Neuronal stem cell (in vitro differentiated cells): ENCODE data around the gene C12orf50.

Experiments used
- DNase-seq: peaks from one replicate; pipeline ENCODE4 v3.0.0-alpha.2; 2013; ENCODE audit warnings: low spot score
- H2AFZ ChIP-seq: one replicate; pipeline ENCODE4 v1.6.1; 2013; ENCODE audit warnings: mild to moderate bottlenecking, low read length, inconsistent platforms
- H2AK5ac ChIP-seq: 2 replicates; pipeline ENCODE4 v1.6.1; 2013; ENCODE audit warnings: low read depth, mild to moderate bottlenecking, inconsistent platforms, low read length, moderate library complexity, mixed read lengths
- H2BK120ac ChIP-seq: 2 replicates; pipeline ENCODE4 v1.6.1; 2013; ENCODE audit warnings: low read depth, mild to moderate bottlenecking, inconsistent platforms, low read length, moderate library complexity, mixed read lengths
- H2BK12ac ChIP-seq: one replicate; pipeline ENCODE4 v1.6.1; 2013; ENCODE audit warnings: low read length, inconsistent platforms
- H2BK15ac ChIP-seq: 2 replicates; pipeline ENCODE4 v1.6.1; 2013; ENCODE audit warnings: mild to moderate bottlenecking, low read length, inconsistent platforms, mixed read lengths
- H2BK5ac ChIP-seq: one replicate; pipeline ENCODE4 v1.6.1; 2013; ENCODE audit warnings: inconsistent platforms, mild to moderate bottlenecking, low read length, moderate library complexity
- H3K14ac ChIP-seq: one replicate; pipeline ENCODE4 v1.6.1; 2013; ENCODE audit warnings: low read length, inconsistent platforms
- H3K18ac ChIP-seq: 2 replicates; pipeline ENCODE4 v1.6.1; 2013; ENCODE audit warnings: low read length, inconsistent platforms
- H3K23ac ChIP-seq: 2 replicates; pipeline ENCODE4 v1.6.1; 2013; ENCODE audit warnings: low read depth, mild to moderate bottlenecking, mixed read lengths, low read length, inconsistent platforms; ENCODE audit not compliant: poor library complexity
- H3K27ac ChIP-seq: replicated peaks from 3 replicates; pipeline ENCODE4 v1.5.1; 2013; ENCODE audit warnings: low read length, inconsistent platforms
- H3K27me3 ChIP-seq, 3 experiments: 2 replicates each; pipeline ENCODE4 v1.6.1; 2013; ENCODE audit warnings: low read length in 3 of 3, mild to moderate bottlenecking in 2 of 3, inconsistent platforms in 1 of 3, low read depth in 1 of 3, mixed read lengths in 1 of 3, moderate library complexity in 1 of 3; ENCODE audit not compliant: control insufficient read depth in 3 of 3, insufficient read depth in 3 of 3
- H3K36me3 ChIP-seq, 2 donors: replicated peaks in 1 of 2; 2 replicates each; pipeline ENCODE4 v1.6.1; 2013; ENCODE audit warnings: low read length in 2 of 2; ENCODE audit not compliant: control insufficient read depth in 2 of 2, insufficient read depth in 2 of 2
- H3K4ac ChIP-seq: 2 replicates; pipeline ENCODE4 v1.6.1; 2013; ENCODE audit warnings: inconsistent platforms, mild to moderate bottlenecking, low read length, moderate library complexity
- H3K4me1 ChIP-seq, 2 donors: 1 replicate in 1 of 2; 2 replicates in 1 of 2; pipeline ENCODE4 v1.6.1; 2013; ENCODE audit warnings: low read length in 2 of 2, low read depth in 1 of 2; ENCODE audit not compliant: control insufficient read depth in 2 of 2, insufficient read depth in 1 of 2
- H3K4me2 ChIP-seq: one replicate; pipeline ENCODE4 v1.6.1; 2013; ENCODE audit warnings: mild to moderate bottlenecking, low read length, inconsistent platforms; ENCODE audit not compliant: insufficient read depth, poor library complexity, severe bottlenecking
- H3K4me3 ChIP-seq, 2 donors: 2 replicates each; pipeline ENCODE4 v1.5.1; 2013; ENCODE audit warnings: low read length in 2 of 2, mild to moderate bottlenecking in 2 of 2, inconsistent platforms in 1 of 2, moderate library complexity in 1 of 2
- H3K79me1 ChIP-seq: one replicate; pipeline ENCODE4 v1.6.1; 2013; ENCODE audit warnings: low read depth, mild to moderate bottlenecking, inconsistent platforms, low read length, moderate library complexity
- H3K9ac ChIP-seq: one replicate; pipeline ENCODE4 v1.6.1; 2013; ENCODE audit warnings: mild to moderate bottlenecking, low read depth, low read length, inconsistent platforms; ENCODE audit not compliant: poor library complexity
- H3K9me3 ChIP-seq, 2 donors: replicated peaks in 1 of 2; 2 replicates each; pipeline versions ENCODE3 to v1.6.1; 2013; ENCODE audit warnings: low read length in 2 of 2, mild to moderate bottlenecking in 2 of 2, inconsistent platforms in 1 of 2, low read depth in 1 of 2, mixed read lengths in 1 of 2, moderate library complexity in 1 of 2; ENCODE audit not compliant: control insufficient read depth in 2 of 2, insufficient read depth in 1 of 2
- H4K8ac ChIP-seq: one replicate; pipeline ENCODE4 v1.6.1; 2013; ENCODE audit warnings: low read depth, mild to moderate bottlenecking, inconsistent platforms, low read length, moderate library complexity
- H4K91ac ChIP-seq: one replicate; pipeline ENCODE4 v1.6.1; 2013; ENCODE audit warnings: low read length, low read depth, mild to moderate bottlenecking, inconsistent platforms; ENCODE audit not compliant: poor library complexity
- WGBS, 2 donors: extraction: QIAGEN DNeasy Blood & Tissue Kit; methylation state at CpG; one replicate each; pipeline ENCODE4 v1.1.7; 2013; ENCODE audit warnings: missing lambda C conversion rate in 2 of 2, mixed read lengths in 1 of 2; ENCODE audit not compliant: insufficient read length in 2 of 2, insufficient replicate concordance in 1 of 2; ENCODE audit errors: extremely low coverage in 2 of 2; 5-methylcytosine and 5-hydroxymethylcytosine counted together

Gene C12orf50

DNA sequence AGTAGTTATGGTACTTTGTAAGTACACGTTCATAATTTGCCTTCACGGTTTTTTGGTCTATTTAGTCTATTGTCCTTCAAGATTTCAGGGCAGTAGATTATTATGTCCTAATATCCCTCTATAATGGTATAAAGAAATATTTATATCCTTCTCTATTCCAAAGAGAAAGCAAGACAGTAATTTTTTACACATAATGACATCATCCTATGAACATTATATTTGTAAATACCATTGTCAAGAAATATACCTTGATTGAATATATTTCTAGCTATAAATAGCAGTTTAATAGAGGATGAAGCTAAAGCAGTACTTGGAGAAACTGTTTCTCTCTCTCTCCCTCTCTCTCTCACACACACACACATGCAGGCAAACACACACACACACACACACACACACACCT lies 77.0 kb downstream of the C12orf50 start:
- H3K18ac ChIP-seq: no peak overlapping the region
- H3K4ac ChIP-seq: no peak overlapping the region
- H4K91ac ChIP-seq: no peak overlapping the region
- H3K9ac ChIP-seq: no peak overlapping the region
- no peak overlapping the region for H3K14ac ChIP-seq
- H3K4me3 ChIP-seq: no peak overlapping the region
- H2AFZ ChIP-seq: no peak overlapping the region
- DNase-seq: no peak
- H2BK15ac ChIP-seq: no peak overlapping the region
- no peak overlapping the region for H2BK120ac ChIP-seq
- H4K8ac ChIP-seq: no peak overlapping the region
- H3K36me3 ChIP-seq: no peaks in the 10 kb centered on the region
- H3K4me2 ChIP-seq: no peak overlapping the region
- no peaks in the 10 kb centered on the region for H3K9me3 ChIP-seq
- no CpG with 5 or more reads among the region's 2 CpGs for WGBS, 2 donors
- H3K23ac ChIP-seq: no peak overlapping the region
- no peak overlapping the region for H2BK5ac ChIP-seq
- peaks cover 3% of the 10 kb centered on the region in 2 donors for H3K4me1 ChIP-seq
- H2AK5ac ChIP-seq: no peak overlapping the region
- H3K79me1 ChIP-seq: no peaks in the 10 kb centered on the region
- H3K27ac ChIP-seq: no peak overlapping the region
- no peaks in the 10 kb centered on the region for H3K27me3 ChIP-seq
- H2BK12ac ChIP-seq: no peak overlapping the region

DNA sequence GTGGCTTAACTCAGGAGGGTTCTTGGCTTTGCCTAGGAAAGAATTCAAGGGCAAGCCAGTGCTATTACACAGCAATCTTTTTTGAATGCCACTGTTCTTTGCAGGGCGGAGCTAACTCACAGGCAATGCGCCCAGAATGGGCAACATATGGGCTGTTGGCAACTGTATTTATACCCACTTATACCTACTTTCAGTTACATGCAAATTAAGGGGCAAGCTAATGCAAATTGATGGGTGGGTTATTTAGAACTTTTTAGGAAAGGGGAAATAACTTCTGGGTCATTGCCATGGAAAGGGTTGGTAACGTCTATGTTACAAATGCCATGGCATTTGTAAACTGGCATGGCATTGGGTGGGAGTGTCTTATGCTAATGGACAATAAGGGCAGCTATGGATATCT lies 85.4 kb downstream of the C12orf50 start:
- no peaks in the 10 kb centered on the region for H3K36me3 ChIP-seq
- no peak overlapping the region for H4K91ac ChIP-seq
- H3K27me3 ChIP-seq: no peaks in the 10 kb centered on the region
- H3K4ac ChIP-seq: no peak overlapping the region
- no peak overlapping the region for H2AFZ ChIP-seq
- H4K8ac ChIP-seq: no peak overlapping the region
- no peak overlapping the region for H2BK15ac ChIP-seq
- no peak overlapping the region for H2AK5ac ChIP-seq
- no peak overlapping the region for H3K23ac ChIP-seq
- no peak overlapping the region for H2BK12ac ChIP-seq
- H3K4me3 ChIP-seq: no peak overlapping the region
- no CpG with 5 or more reads among the region's 3 CpGs for WGBS, 2 donors
- no peak overlapping the region for H3K14ac ChIP-seq
- no peak overlapping the region for H3K9ac ChIP-seq
- no peak overlapping the region for H3K27ac ChIP-seq
- H3K4me2 ChIP-seq: no peak overlapping the region
- H3K4me1 ChIP-seq: no peaks in the 10 kb centered on the region
- H3K18ac ChIP-seq: no peak overlapping the region
- no peak overlapping the region for H2BK120ac ChIP-seq
- no peaks in the 10 kb centered on the region for H3K9me3 ChIP-seq
- no peak overlapping the region for H2BK5ac ChIP-seq
- no peaks in the 10 kb centered on the region for H3K79me1 ChIP-seq
- no peak for DNase-seq

DNA sequence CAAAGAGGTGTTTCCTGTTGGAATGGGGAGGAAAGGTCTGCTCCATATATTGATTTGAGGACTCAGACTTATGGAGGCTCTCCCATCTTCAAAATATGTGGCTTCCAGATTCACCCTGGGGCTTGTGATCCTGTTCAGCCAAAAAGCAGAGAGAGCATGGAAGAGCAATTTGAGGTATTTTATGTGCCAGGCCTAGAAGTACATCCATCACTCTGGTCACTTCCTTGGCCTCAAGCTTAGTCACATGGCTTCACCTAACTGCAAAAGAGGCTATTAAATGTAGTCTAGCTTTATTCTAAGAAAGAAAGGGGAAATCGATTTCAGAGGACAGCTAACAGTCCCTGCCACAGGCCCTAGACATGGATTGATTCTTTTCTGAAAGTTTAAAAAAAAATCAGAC lies 86.2 kb downstream of the C12orf50 start:
- H2BK15ac ChIP-seq: no peak overlapping the region
- no peak overlapping the region for H3K4me3 ChIP-seq
- H3K36me3 ChIP-seq: no peaks in the 10 kb centered on the region
- H3K9ac ChIP-seq: no peak overlapping the region
- no peak for DNase-seq
- no peak overlapping the region for H4K8ac ChIP-seq
- no peak overlapping the region for H2BK5ac ChIP-seq
- no peak overlapping the region for H3K4me2 ChIP-seq
- no peak overlapping the region for H2AK5ac ChIP-seq
- no peak overlapping the region for H2BK120ac ChIP-seq
- H3K27me3 ChIP-seq: no peaks in the 10 kb centered on the region
- H3K14ac ChIP-seq: no peak overlapping the region
- no peak overlapping the region for H2AFZ ChIP-seq
- H4K91ac ChIP-seq: no peak overlapping the region
- no peak overlapping the region for H3K18ac ChIP-seq
- H3K4ac ChIP-seq: no peak overlapping the region
- no peak overlapping the region for H3K23ac ChIP-seq
- no peaks in the 10 kb centered on the region for H3K79me1 ChIP-seq
- no peak overlapping the region for H2BK12ac ChIP-seq
- WGBS, 2 donors: no CpG with 5 or more reads among the region's 1 CpG
- H3K9me3 ChIP-seq: no peaks in the 10 kb centered on the region
- no peak overlapping the region for H3K27ac ChIP-seq
- no peaks in the 10 kb centered on the region for H3K4me1 ChIP-seq

DNA sequence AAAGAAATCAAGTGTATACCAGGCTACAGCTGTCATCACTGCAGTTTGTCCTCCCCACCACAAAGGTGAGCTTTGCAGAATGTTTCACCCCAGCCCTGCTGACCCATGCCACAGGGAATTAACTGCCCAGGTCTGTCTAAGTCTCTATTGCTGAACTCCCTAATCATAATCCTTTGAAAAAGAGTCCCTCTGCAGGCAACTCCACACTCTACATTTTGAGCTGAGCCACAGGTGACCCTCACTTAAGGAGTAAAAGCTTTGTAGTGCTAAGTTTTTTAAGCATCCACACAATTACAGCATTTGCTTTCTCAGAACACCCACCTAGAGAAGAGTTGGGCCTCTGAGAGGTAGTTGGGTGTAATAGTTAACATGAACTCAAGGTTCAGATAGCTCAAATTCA lies 90.0 kb downstream of the C12orf50 start:
- H3K27ac ChIP-seq: no peak overlapping the region
- H2BK15ac ChIP-seq: no peak overlapping the region
- H3K18ac ChIP-seq: no peak overlapping the region
- H2BK120ac ChIP-seq: no peak overlapping the region
- no peak for DNase-seq
- H3K4me3 ChIP-seq: no peak overlapping the region
- no peak overlapping the region for H4K8ac ChIP-seq
- no peak overlapping the region for H2BK5ac ChIP-seq
- H2BK12ac ChIP-seq: no peak overlapping the region
- no peak overlapping the region for H2AFZ ChIP-seq
- no peak overlapping the region for H2AK5ac ChIP-seq
- no peak overlapping the region for H4K91ac ChIP-seq
- no peak overlapping the region for H3K23ac ChIP-seq
- H3K79me1 ChIP-seq: no peaks in the 10 kb centered on the region
- H3K14ac ChIP-seq: no peak overlapping the region
- H3K36me3 ChIP-seq: no peaks in the 10 kb centered on the region
- no peak overlapping the region for H3K4me2 ChIP-seq
- no peaks in the 10 kb centered on the region for H3K27me3 ChIP-seq
- no peak overlapping the region for H3K9ac ChIP-seq
- no peaks in the 10 kb centered on the region for H3K4me1 ChIP-seq
- H3K9me3 ChIP-seq: no peaks in the 10 kb centered on the region
- no peak overlapping the region for H3K4ac ChIP-seq
